ENCODE results near the gene MED28. TPM values are rescaled to one million over a fixed set of nuclear protein-coding genes. Genes with fewer than 3 reads are reported as not detected.

Gene MED28
- total and polyA plus RNA-seq, 2 of the 4 experiments (the other 2 are of a cell fraction), result 8.8 to 9.3 TPM

DNA sequence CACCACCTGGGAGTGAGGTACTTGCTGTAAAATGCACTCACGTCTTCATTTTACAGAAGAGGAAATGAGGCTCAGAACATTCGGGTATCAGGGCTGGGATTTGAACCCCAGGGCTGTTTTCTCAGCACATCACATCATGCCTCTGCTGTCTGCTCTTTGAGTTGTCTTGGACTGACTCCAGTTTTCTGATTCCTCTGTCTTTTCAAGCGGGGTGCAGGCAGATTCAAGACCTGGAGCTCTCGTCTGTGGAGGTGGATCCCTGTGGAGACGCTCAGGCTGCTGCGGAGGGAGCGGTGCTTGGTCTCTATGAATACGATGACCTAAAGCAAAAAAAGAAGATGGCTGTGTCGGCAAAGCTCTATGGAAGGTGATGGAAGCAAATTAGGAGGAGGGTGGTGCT is 31.2 kb upstream of the MED28 start:
- no peak overlapping the region for H2AK5ac ChIP-seq (ENCODE audit: low read depth, low read length)
- no peaks in the 10 kb centered on the region for H3K27me3 ChIP-seq (ENCODE audit: control insufficient read depth, insufficient read depth, low read length)
- no peak overlapping the region for H3K23ac ChIP-seq (ENCODE audit: low read depth, low read length)
- ChIA-PET POLR2A (ENCODE audit: unreplicated experiment) (no interaction called here), CTCF (no interaction called here)
- no peak overlapping the region for H2AFZ ChIP-seq (replicated peaks; ENCODE audit: low read length, poor library complexity)
- H4K20me1 ChIP-seq (ENCODE audit: insufficient read depth, low read length), result no peaks in the 10 kb centered on the region; the same call in 1 of the 2 replicates
- no CpG with 5 or more reads among the region's 9 CpGs for WGBS, 2 experiments (ENCODE audit: extremely low coverage in 2 of 2, insufficient read length in 1 of 2)
- no peak overlapping the region for H3K4ac ChIP-seq (ENCODE audit: low read depth, low read length)
- no peak overlapping the region for H4K91ac ChIP-seq (ENCODE audit: insufficient read depth, low read depth, low read length)
- H3K18ac ChIP-seq (ENCODE audit: low read depth, low read length), result no peak overlapping the region
- H2BK15ac ChIP-seq (ENCODE audit: low read depth, low read length), result no peak overlapping the region
- peaks cover 3% of the 10 kb centered on the region; the same call in 1 of the 2 replicates for H3K4me1 ChIP-seq (ENCODE audit: control insufficient read depth, insufficient read depth, low read length)
- no peak overlapping the region for H2AK9ac ChIP-seq (replicated peaks; ENCODE audit: low read depth, low read length, poor library complexity)
- no peak overlapping the region for H3K4me2 ChIP-seq (ENCODE audit: low read depth, low read length)
- DNase-seq (no peak), ATAC-seq (ENCODE audit: low read depth) (no peak)
- no peak overlapping the region for H2BK20ac ChIP-seq (ENCODE audit: low read depth, low read length)
- no peak overlapping the region for H3K14ac ChIP-seq (replicated peaks; ENCODE audit: low read depth, low read length)
- no peak overlapping the region for H3K27ac ChIP-seq (ENCODE audit: insufficient read depth, low read length)
- no peak overlapping the region for H4K8ac ChIP-seq (ENCODE audit: low read depth in 2 of 2, low read length in 2 of 2)
- H3K79me1 ChIP-seq (ENCODE audit: low read depth in 1 of 2, low read length in 2 of 2), result peaks cover 12 to 13% of the 10 kb centered on the region in 2 experiments
- peaks cover 26% of the 10 kb centered on the region for H3K36me3 ChIP-seq (ENCODE audit: control insufficient read depth, insufficient read depth, low read length)
- H3K9me1 ChIP-seq (ENCODE audit: insufficient read depth, low read length), result peaks cover 3% of the 10 kb centered on the region
- H2BK120ac ChIP-seq (ENCODE audit: low read depth, low read length), result no peak overlapping the region
- H3K4me3 ChIP-seq (ENCODE audit: insufficient read depth, low read depth, low read length), result no peak overlapping the region
- intact Hi-C loops (cut with micrococcal nuclease) (no loop called here), dilution Hi-C loops (cut with HindIII; ENCODE audit: low sequenced_read_pairs, unreplicated experiment) (no loop called here), in situ Hi-C loops (cut with MboI; ENCODE audit: low sequenced_read_pairs) (loop anchor here (5.0 to 25.0 kb wide), 3 partner anchors 34 to 429 kb away; partner anchors contain the start of genes DCAF16, LCORL and NCAPG)
- H3K9me3 ChIP-seq (ENCODE audit: control insufficient read depth, insufficient read depth, low read length), result no peaks in the 10 kb centered on the region
- no peak overlapping the region for H4K5ac ChIP-seq (ENCODE audit: low read depth, low read length)
- TF ChIP-seq, protein P1, sequence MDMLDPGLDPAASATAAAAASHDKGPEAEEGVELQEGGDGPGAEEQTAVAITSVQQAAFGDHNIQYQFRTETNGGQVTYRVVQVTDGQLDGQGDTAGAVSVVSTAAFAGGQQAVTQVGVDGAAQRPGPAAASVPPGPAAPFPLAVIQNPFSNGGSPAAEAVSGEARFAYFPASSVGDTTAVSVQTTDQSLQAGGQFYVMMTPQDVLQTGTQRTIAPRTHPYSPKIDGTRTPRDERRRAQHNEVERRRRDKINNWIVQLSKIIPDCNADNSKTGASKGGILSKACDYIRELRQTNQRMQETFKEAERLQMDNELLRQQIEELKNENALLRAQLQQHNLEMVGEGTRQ (IDR thresholded peaks at IDR 0.05; ENCODE audit: low read depth, low read length), result no peak
- no peak for TF ChIP-seq RCOR1 (IDR thresholded peaks at IDR 0.05; ENCODE audit: insufficient replicate concordance, low read length)
- no peak for TF ChIP-seq CHD1 (IDR thresholded peaks at IDR 0.05; ENCODE audit: low read depth, low read length)
- no peak for TF ChIP-seq SMC3 (IDR thresholded peaks at IDR 0.05; ENCODE audit: low read depth, low read length)
- no peak for TF ChIP-seq MAFK (IDR thresholded peaks at IDR 0.05; ENCODE audit: low read depth, low read length)
- TF ChIP-seq CEBPB (IDR thresholded peaks at IDR 0.05; ENCODE audit: low read depth, low read length), result no peak
- no peak for TF ChIP-seq POLR2A (IDR thresholded peaks at IDR 0.05; ENCODE audit: low read depth, low read length)
- no peak for TF ChIP-seq FOS (IDR thresholded peaks at IDR 0.05; ENCODE audit: low read depth, low read length)
- TF ChIP-seq MXI1 (IDR thresholded peaks at IDR 0.05; ENCODE audit: borderline replicate concordance, low read depth, low read length), result no peak
- no peak for TF ChIP-seq NFE2L2 (IDR thresholded peaks at IDR 0.05; ENCODE audit: low read depth, low read length)
- TF ChIP-seq RAD21 (IDR thresholded peaks at IDR 0.05; ENCODE audit: low read length), result no peak
- TF ChIP-seq RFX5 (IDR thresholded peaks at IDR 0.05; ENCODE audit: low read depth, low read length), result no peak
- no peak for TF ChIP-seq BHLHE40 (IDR thresholded peaks at IDR 0.05; ENCODE audit: low read depth, low read length)
- TF ChIP-seq MAZ (IDR thresholded peaks at IDR 0.05; ENCODE audit: borderline replicate concordance, low read depth, low read length), result no peak
- TF ChIP-seq, protein P2, sequence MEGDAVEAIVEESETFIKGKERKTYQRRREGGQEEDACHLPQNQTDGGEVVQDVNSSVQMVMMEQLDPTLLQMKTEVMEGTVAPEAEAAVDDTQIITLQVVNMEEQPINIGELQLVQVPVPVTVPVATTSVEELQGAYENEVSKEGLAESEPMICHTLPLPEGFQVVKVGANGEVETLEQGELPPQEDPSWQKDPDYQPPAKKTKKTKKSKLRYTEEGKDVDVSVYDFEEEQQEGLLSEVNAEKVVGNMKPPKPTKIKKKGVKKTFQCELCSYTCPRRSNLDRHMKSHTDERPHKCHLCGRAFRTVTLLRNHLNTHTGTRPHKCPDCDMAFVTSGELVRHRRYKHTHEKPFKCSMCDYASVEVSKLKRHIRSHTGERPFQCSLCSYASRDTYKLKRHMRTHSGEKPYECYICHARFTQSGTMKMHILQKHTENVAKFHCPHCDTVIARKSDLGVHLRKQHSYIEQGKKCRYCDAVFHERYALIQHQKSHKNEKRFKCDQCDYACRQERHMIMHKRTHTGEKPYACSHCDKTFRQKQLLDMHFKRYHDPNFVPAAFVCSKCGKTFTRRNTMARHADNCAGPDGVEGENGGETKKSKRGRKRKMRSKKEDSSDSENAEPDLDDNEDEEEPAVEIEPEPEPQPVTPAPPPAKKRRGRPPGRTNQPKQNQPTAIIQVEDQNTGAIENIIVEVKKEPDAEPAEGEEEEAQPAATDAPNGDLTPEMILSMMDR (conservative IDR thresholded peaks at IDR 0.05; ENCODE audit: low read depth, low read length), result no peak
- TF ChIP-seq, protein P3, sequence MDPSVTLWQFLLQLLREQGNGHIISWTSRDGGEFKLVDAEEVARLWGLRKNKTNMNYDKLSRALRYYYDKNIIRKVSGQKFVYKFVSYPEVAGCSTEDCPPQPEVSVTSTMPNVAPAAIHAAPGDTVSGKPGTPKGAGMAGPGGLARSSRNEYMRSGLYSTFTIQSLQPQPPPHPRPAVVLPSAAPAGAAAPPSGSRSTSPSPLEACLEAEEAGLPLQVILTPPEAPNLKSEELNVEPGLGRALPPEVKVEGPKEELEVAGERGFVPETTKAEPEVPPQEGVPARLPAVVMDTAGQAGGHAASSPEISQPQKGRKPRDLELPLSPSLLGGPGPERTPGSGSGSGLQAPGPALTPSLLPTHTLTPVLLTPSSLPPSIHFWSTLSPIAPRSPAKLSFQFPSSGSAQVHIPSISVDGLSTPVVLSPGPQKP (IDR thresholded peaks at IDR 0.05; ENCODE audit: borderline replicate concordance, low read depth, low read length), result no peak
- BruUV-seq (replicated peaks), result no TSS peak
- H2BK5ac ChIP-seq (ENCODE audit: low read depth, low read length, poor library complexity, severe bottlenecking), result no peak overlapping the region
- H3K9ac ChIP-seq (ENCODE audit: low read depth, low read length), result no peak overlapping the region
- no peak overlapping the region for H3K56ac ChIP-seq (ENCODE audit: extremely low read depth, insufficient read depth, low read length)
